HEK293 (cell line): ENCODE measurements around the gene C17orf50.

ENCODE experiments used
- CTCF ChIP-seq: fragments of 450-650 bp; formaldehyde crosslinking; IDR thresholded peaks from 2 replicates; pipeline ENCODE4 v1.5.1; 2016; ENCODE audit warnings: missing biosample characterization, missing genetic modification characterization
- ELK4 ChIP-seq: IDR thresholded peaks from 2 replicates; pipeline ENCODE4 v1.6.1; 2011; ENCODE audit warnings: mild to moderate bottlenecking, low read depth, low read length, borderline replicate concordance
- IKZF3 ChIP-seq: fragments of 450-650 bp; IDR thresholded peaks from 2 replicates; pipeline ENCODE4 v1.5.0; 2018; ENCODE audit warnings: missing biosample characterization, mild to moderate bottlenecking, missing genetic modification characterization, moderate library complexity
- KLF8 ChIP-seq: fragments of 450-650 bp; formaldehyde crosslinking; IDR thresholded peaks from 2 replicates; pipeline ENCODE4 v1.5.1; 2016; ENCODE audit warnings: missing biosample characterization, missing genetic modification characterization
- REST ChIP-seq: fragments of 450-650 bp; formaldehyde crosslinking; IDR thresholded peaks from 2 replicates; pipeline ENCODE4 v1.5.1; 2016; ENCODE audit warnings: missing biosample characterization, missing genetic modification characterization
- ZBTB11 ChIP-seq: fragments of 450-650 bp; formaldehyde crosslinking; conservative IDR thresholded peaks from 2 replicates; pipeline ENCODE4 v1.5.1; 2016; ENCODE audit warnings: low read depth, missing biosample characterization, missing genetic modification characterization
- ZFP37 ChIP-seq: fragments of 450-650 bp; formaldehyde crosslinking; IDR thresholded peaks from 2 replicates; pipeline ENCODE4 v1.5.1; 2016; ENCODE audit warnings: missing biosample characterization, missing genetic modification characterization
- ZNF10 ChIP-seq: fragments of 450-650 bp; formaldehyde crosslinking; IDR thresholded peaks from 2 replicates; pipeline ENCODE4 v1.5.1; 2017; ENCODE audit warnings: missing biosample characterization, missing genetic modification characterization
- ZNF138 ChIP-seq: fragments of 450-650 bp; formaldehyde crosslinking; IDR thresholded peaks from 2 replicates; pipeline ENCODE4 v1.5.1; 2016; ENCODE audit warnings: missing biosample characterization, missing genetic modification characterization, borderline replicate concordance
- ZNF174 ChIP-seq: fragments of 450-650 bp; formaldehyde crosslinking; IDR thresholded peaks from 2 replicates; pipeline ENCODE4 v1.5.0; 2017; ENCODE audit warnings: missing biosample characterization, mild to moderate bottlenecking, missing genetic modification characterization
- ZNF350 ChIP-seq: fragments of 450-650 bp; formaldehyde crosslinking; IDR thresholded peaks from 2 replicates; pipeline ENCODE4 v1.5.0; 2017; ENCODE audit warnings: missing biosample characterization, mild to moderate bottlenecking, missing genetic modification characterization
- ZNF830 ChIP-seq: fragments of 450-650 bp; IDR thresholded peaks from 2 replicates; pipeline ENCODE4 v1.5.0; 2018; ENCODE audit warnings: missing biosample characterization, missing genetic modification characterization, low read depth, mild to moderate bottlenecking, moderate library complexity

- no peak for TF ChIP-seq ZFP37 (tag by site-specific recombination)
- no peak for TF ChIP-seq IKZF3 (tag by site-specific recombination)
- no peak for TF ChIP-seq CTCF (tag by site-specific recombination)
- TF ChIP-seq ZNF174 (tag by site-specific recombination), result no peak
- no peak for TF ChIP-seq REST (tag by site-specific recombination)
- no peak for TF ChIP-seq ZBTB11
- no peak for TF ChIP-seq KLF8 (tag by site-specific recombination)
- TF ChIP-seq ZNF830 (tag by site-specific recombination), result no peak
- no peak for TF ChIP-seq ZNF138
- TF ChIP-seq ELK4, result no peak
- no peak for TF ChIP-seq ZNF10 (tag by site-specific recombination)
- TF ChIP-seq ZNF350 (tag by site-specific recombination), result no peak
Measured at GRCh38 chr17:35786941-35787432, 26.3 kb downstream of the C17orf50 start.
